HG03354 (cell line): ENCODE measurements around the gene MID1.

Experiments
- ATAC-seq: cut with Tn5 transposase; IDR thresholded peaks from one replicate; pipeline ENCODE4 v1.9.1; 2021; ENCODE audit warnings: mild to moderate bottlenecking; ENCODE audit not compliant: unreplicated experiment, poor library complexity, severe bottlenecking

Gene MID1

GRCh38 chrX:10579112-10580011 lies 41.0 kb downstream of the MID1 start:
- ATAC-seq = no peak

DNA sequence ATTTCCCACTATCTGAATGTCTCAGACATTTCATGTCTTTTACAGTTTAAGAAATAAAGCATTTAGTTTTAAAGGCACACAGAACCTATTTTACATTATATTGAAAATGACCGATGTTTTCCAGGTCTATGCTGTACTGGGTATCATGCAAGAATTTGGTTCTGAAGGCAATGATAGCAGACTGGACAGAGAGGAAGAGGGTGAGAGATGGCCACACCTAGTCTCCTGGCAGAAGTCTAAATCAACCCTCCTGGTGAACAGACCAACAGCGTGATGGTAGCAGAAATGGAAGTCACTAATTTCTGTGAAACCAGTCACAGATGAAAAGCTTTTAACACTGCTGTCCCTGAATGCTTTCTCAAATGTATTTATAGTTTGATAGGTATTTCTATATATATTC lies 41.9 kb downstream of the MID1 start:
- ATAC-seq = no peak

DNA sequence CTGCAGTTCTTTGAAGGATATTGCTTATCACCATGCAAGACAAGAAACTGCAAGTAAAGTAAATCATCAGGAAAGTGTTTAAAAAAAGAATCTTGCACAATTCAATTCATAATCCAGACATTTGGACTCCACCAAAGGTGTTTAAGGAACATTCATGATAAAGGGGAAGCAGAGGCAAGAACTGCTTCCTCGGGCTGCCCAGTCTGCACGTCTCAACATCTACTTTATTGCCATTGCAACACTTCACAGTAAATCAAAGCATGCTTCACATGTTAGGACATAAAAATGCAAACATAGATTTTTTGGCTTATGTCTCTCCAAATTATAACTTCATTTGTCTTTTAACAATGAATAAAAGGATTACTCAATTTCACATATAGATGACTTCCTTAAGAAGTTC lies 42.5 kb downstream of the MID1 start:
- no peak for ATAC-seq

GRCh38 chrX:10576777-10577447 lies 43.5 kb downstream of the MID1 start:
- no peak for ATAC-seq

DNA sequence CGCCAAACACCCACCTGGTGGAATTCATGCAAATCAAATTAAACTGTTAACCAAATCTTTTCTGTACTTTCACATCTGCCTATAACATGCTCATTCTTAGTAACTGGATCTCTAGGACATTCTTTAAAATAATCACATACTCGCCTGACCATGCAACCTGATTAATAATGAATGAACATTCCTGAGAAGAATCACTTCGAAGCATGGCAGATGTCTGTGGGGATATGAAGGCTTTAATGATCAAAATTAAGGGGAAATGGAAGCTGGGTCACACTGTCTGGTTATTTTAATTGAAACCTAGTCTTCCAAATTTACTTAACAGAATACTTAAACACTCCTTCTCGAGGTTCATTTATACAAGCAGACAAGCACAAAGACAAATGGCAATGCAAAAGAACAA lies 44.2 kb downstream of the MID1 start:
- ATAC-seq = no peak

GRCh38 chrX:10574663-10575062 lies 45.7 kb downstream of the MID1 start:
- ATAC-seq = no peak

GRCh38 chrX:10571260-10571659 lies 49.1 kb downstream of the MID1 start:
- no peak for ATAC-seq

DNA sequence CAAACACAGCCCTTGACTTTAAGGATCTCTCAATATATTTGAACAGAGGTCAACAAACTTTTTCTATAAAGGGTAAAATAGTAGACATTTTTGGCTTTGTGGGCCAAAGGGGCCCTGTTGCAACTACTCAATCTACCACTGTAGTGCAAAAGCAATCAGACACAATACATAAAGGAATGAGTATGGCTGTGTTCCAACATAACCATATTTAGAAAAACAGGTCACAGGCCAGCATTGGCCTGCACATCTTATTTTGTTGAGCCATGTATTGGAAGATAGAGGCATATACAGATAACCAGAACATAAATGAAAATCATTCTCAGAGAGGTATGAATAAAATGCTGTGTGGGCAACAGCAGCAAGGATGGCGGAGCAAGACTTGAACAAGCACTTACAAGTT lies 49.8 kb downstream of the MID1 start:
- ATAC-seq = no peak

DNA sequence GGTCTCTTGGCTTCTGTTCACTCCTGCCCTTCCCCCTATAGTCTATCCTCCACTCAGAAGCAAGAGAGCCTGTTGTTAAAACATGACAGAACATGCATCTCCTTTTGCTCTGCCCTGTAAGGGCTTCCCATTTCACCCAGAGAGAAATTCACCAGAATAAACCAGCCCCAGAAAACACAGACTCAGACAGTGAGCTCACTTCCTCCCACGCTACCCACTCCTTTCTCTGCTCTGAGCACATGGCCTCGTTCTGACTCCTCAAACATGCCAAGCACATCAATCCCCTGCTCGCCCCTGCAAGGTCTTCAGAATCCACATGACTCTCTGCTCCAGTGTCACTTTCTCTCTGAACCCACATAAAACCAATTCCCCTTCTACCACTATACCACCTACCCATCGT lies 50.4 kb downstream of the MID1 start:
- ATAC-seq = no peak

- ATAC-seq = no peak
These were observed 52.0 kb downstream of the MID1 start for GRCh38 chrX:10568428-10568827.

GRCh38 chrX:10567136-10567535 lies 53.2 kb downstream of the MID1 start:
- no peak for ATAC-seq

DNA sequence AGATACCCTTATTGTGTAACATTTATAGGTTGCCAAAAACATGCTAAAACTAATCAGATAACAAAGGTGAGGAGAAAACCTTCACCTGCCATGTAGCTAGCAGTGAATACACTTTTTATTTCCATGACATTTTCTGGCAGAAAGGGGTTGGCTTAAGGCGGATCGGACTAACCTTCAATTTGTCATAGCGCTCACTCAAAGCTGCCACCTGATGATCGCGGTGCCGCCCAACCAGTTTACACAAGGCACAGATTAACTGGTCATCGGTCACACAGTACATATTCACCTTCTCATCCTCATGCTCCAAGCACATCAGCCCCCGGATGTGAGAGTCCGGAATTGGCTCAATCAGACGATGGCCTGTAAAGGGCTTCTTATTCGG lies 53.7 kb downstream of the MID1 start:
- no peak for ATAC-seq

- ATAC-seq = no peak
These were observed 55.9 kb downstream of the MID1 start for GRCh38 chrX:10564484-10564883.

DNA sequence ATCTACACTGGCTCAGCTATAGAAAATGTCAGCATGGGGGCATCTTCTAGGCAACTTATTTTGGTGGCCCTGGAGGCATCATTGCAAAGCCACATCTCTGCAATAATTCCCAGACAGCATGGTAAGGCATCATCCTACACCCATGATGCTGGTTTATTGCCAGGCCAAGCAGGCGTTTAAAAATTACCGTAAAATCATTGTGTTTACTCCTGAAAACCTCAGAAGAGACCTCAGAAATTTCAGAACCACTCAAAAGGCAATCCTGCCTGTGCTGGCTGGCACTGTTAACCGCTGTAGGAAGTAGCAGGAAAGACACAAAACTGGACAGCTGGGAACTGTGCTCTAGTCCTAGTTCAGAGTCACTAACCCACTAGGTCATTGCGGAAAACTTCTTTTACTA lies 63.2 kb downstream of the MID1 start:
- ATAC-seq = no peak

- ATAC-seq = no peak
These were observed 64.0 kb downstream of the MID1 start for GRCh38 chrX:10556405-10556804.

- ATAC-seq = no peak
These were observed 64.5 kb downstream of the MID1 start for GRCh38 chrX:10555846-10556245.

DNA sequence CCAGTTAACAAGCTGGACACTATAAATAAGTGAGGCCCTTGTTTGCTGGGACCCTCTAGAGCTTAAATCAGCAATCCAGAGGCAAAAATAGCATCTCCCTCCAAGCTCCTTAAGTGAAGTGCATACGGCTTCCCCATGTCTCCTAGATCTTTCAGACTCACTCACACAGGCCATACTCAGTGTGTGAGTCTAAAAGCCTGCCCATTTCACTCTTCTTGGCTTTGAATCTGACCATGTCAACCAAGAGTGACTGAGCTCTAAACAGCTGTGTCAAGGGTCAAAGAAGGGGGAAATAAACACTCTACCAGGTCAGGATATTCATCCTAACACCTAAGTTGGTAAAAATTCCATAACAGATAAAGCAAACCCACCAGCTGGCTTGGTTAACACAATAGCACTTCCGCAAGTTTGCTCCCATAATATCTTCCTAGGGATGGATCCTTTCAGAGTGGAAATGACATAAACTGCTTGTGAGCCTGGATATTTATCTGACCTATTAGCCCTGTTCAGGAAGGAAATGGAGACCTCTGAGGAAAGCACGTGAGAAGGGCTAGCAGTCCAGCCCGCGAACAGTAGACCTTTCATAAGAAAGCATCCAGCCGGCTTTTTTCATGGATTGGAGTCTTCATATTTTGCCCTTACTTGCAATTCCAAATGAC lies 65.6 kb downstream of the MID1 start:
- ATAC-seq = no peak

- no peak for ATAC-seq
These were observed 71.1 kb downstream of the MID1 start for GRCh38 chrX:10549280-10549679.

DNA sequence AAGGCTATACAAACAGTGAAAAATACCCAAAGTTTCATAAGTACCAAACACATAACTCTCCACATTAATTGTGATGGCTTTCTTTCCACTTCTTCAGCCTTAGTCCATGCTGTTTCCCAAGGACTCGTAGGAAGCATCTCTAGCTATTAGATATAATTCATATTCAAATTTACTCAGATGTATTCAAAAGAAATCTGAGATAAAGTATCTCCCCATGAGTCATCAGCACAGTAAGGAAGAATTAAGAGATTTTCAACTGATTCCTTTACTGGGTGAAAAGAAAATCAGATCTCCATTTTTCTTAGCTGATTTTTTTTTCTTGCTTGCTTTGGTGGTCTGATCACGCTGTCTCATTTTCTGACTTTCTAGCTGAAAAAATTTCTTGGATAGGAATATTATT lies 71.7 kb downstream of the MID1 start:
- no peak for ATAC-seq

- no peak for ATAC-seq
These were observed 74.5 kb downstream of the MID1 start for GRCh38 chrX:10545882-10546281.

- no peak for ATAC-seq
These were observed 77.8 kb downstream of the MID1 start for GRCh38 chrX:10542586-10542985.
